Activated naive CD8-positive, alpha-beta T cell treated with anti-CD3 and anti-CD28 coated beads, Interleukin-2, amount 50 U/mL, for 16 hours (primary cell): ENCODE results near the gene ATG4A.

Experiments used
- DNase-seq: peaks from one replicate; pipeline ENCODE4 v3.0.0-alpha.2; 2020; ENCODE audit warnings: low read depth, low spot score

ATG4A gene, protein sequence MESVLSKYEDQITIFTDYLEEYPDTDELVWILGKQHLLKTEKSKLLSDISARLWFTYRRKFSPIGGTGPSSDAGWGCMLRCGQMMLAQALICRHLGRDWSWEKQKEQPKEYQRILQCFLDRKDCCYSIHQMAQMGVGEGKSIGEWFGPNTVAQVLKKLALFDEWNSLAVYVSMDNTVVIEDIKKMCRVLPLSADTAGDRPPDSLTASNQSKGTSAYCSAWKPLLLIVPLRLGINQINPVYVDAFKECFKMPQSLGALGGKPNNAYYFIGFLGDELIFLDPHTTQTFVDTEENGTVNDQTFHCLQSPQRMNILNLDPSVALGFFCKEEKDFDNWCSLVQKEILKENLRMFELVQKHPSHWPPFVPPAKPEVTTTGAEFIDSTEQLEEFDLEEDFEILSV

DNA sequence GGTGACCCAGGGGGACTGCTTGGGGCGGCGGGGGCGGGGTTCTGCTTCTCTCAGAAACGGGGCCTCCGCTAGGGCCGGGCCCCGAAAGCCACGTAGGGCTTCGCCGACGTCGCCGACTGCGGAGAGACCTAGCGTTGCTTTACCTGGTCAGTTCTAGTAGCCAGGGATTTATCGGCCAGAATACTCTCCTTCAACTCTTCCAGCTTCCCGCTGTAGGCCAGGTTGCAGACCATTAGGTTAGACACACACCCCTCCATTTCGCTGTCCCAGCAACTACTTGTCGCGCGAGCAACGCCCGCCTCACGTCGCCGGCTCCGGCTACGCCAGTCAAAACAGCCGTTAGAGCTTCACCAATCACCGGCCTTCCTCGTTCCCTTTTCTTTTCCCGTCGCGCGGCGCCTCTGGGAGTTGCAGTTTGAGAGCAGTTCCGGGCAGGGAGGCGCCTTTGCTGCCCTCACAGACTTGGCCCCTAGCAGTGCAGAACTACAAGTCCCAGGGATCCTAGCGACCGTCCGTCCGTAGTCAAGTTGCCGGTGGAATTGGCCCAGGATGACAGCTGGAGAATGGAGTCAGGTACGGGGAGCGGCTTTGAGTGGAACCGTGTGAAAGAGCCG lies at the start of gene ATG4A, which contains the start of gene PSMD10:
Gene ATG4A (plus strand): TSS at position 515 of the 614 bp plus-strand sequence. CDS start 49 bp downstream, at position 564.
Gene PSMD10 (minus strand): TSS at position 279 of the 614 bp plus-strand sequence. CDS start 22 bp downstream, at position 257.
- peak; percentile 68 for DNase-seq

DNA sequence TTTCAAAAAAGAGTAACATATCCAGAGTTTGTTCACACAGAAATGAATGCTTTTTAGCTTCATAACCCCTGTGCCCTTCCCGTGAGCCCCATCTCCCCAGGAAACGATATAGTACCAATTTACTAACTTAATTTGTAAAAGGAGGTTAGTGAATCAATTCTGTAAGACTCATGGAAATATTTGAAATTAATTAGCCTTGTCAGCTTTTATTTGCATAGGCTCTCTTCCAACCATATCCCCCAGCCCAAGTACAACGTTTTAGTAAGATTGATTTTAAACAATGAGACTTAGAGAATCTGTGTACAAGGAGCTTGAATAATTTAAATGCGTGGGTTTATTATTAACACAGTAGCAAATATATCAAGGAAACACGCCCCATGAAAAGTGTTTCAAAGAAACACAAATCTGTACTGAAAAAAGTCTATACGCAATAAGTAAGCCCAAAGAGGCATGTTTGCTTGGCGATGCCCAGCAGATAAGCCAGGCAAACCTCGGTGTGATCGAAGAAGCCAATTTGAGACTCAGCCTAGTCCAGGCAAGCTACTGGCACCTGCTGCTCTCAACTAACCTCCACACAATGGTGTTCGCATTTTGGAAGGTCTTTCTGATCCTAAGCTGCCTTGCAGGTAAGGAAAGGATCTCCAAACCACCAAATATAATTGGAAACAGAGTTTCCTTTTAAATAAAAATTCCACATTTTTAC lies 46.9 kb upstream of the ATG4A start, which contains the start of gene VSIG1:
Gene VSIG1 (plus strand): TSS at position 512 of the 703 bp plus-strand sequence. CDS start 66 bp downstream, at position 578.
- DNase-seq = no peak

DNA sequence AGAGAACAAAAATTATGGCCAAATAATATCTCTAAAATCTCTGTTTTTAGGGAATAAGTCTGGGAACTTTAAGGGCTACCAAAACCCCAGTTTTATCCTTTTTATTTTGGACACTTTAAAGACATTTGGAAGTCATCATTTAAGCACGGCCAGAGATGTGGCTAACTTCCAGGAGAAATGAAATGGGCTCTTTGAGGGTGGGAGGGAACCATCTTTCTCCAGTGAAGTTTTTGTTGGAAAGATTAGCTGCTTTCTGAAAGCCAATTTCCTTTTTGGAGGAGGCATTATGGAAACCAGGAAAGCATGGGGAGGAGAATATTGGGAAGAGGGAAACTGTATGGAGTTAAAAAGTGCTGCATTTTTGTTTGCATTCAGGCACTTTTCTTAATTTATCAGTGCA lies 41.9 kb upstream of the ATG4A start:
- DNase-seq = no peak

DNA sequence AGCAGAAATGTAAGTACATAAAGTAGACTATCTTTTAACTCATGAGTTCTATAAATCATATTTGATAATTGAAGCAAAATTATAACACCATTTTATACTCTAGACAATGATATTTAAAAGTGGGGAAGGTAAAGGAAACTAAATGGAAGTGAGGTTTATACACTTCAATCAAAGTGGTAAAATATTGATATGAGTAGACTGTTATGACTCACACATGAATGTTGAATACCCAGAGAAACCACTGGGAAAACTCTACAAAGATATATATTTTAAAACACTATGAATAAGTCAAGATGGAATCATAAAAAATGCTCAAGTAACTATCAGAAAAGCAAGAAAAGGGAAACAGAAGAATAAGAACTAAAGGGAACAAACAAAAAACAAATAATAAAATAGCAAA lies 38.4 kb upstream of the ATG4A start:
- DNase-seq = no peak

DNA sequence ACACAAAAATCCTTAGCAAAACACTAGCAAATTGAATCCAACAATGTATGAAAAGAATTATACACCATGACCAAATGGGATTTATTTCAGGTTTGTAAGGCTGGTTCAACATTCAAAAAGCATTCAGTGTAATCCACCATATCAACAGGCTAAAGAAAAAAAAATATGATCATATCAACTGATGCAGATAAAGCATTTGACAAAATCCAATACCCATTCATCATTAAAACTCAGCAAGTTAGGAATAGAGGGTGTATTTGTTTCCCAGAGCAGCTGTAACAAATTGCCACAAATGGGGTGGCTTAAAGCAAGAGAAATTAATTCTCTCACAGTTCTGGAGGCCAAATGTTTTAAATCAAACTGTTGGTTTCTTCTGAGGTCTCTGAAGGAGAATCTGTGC lies 36.0 kb upstream of the ATG4A start:
- DNase-seq = no peak

DNA sequence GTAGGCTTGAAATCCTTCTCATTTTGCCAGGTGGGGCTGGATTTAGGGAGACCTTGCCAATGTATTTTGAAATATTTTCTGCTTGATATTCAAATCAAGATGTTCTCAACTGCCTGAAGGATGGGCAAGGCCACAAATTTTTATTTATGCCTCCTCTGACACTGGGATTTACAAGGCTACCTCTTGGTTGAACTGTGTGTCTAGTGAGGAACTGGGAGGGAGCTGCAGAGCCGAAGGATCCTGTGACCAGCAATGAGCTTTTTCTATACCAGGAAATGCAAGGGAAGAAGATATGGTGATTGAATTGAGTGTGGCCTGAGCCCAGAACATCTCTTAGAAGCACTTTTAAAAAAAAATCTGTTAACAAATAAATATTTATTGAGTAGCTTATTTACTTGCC lies 31.8 kb upstream of the ATG4A start:
- no peak for DNase-seq

DNA sequence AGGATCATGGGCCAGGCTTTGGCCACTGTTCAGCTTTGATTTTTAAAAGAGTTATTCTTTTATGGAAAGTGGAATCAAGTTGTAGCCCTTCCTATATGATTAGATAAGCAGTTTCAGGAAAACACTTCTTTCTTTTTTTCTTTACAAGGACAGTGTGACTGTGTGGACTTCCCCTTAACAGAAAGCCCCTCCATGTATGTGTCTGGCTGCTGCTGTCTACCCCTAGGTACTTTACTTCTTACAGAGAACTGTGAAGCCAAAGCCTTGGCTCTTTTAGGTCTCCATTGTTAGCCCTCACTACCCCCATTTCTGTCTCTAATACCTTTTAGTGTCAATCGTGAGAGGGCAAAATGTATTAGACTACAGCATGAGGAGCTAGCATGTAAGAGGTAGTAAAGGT lies 27.6 kb upstream of the ATG4A start:
- DNase-seq = no peak

DNA sequence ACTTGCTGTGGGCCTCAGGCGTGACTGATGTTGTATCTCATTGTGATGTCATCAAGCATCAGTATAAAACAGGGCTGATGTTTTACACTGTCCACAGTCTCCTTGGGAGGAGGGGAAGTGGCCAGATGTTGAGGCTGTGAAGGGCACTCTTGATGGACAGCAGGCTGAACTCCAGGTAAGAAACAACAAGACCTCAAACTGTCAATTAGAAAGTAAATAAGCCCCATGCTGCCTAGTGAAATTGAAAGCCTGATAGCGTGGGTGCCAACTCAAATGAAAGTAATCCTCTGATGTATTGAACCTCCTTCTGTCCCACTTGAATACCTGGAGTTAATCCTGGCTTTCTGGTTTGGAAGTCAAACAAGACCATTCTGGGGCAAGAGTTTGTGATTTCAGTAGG lies 27.0 kb upstream of the ATG4A start:
- DNase-seq = no peak

DNA sequence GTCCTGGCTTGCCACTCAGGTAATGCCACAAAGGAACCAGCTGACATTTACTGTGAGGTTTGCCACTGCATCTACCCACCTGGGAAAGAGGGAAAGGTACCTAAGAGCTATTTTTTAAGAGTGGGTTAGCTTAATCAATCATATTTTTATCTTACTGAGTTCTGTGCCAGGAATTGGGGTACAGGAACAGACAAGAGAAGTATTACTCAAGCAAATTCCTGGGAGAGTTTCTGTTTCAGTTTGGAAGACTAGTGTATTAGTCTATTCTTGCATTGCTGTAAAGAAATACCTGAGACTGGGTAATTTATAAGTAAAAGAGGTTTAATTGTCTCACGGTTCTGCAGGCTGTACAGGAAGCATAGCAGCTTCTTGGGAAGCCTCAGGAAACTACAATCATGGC lies 23.5 kb upstream of the ATG4A start:
- DNase-seq = no peak

DNA sequence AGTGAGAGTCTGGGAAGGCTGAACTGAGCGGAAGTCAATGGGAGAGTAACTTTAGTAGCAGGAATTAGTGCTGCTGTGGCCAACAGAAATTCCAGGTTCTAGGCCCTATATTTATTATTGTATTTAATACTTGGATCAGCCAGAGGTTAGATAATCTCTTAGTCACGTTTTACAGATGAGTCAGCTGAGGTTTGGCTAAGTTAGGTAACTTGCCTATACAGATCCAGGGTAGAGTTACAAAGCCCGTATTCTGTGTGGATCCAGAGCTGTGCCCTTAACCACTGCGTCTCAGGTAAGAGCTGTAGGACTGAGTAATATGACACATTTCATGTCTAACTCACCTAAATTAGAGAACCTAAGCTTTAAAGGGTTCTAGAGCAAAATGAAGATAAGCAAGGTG lies 20.7 kb upstream of the ATG4A start:
- no peak for DNase-seq

DNA sequence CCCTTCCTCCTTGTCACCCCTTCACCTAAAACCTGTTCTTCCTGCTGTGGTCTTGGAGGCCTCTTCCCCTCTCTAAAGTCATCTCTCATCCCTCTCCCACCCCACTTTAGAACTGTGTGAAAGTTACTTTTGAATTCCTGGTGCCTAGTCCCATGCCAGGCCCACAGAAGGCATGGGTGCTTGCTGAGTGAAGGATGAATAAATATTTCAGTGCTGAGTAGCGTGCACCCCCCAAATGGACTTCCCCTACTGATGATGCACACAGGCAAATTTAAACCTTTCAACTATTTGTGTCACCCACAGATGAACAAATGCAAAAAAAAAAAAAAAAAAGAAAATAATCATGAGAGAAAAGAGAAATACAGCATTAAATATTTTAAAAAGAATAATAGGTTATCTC lies 20.0 kb upstream of the ATG4A start:
- DNase-seq = no peak

DNA sequence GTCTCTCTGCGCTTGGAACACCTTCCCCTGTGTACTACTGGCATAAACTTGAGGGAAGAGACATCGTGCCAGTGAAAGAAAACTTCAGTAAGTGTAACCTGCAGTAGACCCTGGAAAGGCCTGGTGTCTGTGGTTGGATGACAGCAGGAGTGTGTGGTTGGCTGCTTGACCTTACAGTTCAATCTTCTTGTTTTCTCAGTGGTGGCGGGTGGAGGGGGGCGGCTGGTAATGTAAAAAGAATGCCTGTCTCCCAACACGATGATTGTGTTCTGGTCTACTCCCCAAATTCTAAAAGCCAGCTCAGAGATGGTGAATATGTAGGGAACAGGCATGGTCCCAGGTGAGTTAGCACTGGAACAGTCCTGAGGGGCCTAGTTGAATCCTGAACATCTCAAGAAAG lies 18.8 kb upstream of the ATG4A start:
- DNase-seq = no peak

DNA sequence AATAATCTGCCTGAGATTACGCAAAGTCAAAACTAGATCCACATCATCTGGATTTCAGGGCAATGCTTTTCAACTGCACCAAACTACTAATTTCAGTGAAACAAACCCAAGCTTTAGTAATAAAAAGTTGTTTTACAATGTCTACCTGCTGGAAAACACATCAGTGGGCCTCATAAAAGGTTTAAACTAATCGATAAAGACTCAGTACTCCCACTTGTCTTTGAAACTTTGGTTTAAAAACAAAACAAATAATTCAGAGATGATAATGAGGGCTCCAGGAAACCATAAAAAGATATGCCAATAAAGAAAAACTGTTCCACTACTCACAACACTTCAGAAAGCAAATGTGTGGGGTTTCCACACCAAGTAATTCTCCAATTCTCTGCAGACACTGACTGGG lies 10.5 kb upstream of the ATG4A start:
- no peak for DNase-seq

DNA sequence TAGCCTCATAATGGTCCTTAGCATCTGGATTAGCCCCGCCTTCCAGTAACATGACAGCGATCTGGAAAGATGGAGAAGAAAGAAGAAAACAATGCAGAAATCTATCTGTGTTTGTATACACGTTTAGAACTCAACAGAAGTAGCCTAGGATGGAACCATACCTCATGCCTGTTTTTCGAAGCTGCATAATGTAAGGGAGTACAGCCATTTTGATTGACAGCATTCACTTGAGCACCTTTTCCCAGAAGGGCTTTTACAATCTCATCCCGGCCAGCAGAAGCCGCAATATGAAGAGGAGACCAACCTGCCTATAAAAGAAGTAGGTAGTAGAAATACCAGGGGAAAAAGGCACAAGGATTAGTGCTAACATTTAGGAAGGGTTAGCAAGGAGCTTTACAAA lies 3.8 kb upstream of the ATG4A start:
- no peak for DNase-seq

DNA sequence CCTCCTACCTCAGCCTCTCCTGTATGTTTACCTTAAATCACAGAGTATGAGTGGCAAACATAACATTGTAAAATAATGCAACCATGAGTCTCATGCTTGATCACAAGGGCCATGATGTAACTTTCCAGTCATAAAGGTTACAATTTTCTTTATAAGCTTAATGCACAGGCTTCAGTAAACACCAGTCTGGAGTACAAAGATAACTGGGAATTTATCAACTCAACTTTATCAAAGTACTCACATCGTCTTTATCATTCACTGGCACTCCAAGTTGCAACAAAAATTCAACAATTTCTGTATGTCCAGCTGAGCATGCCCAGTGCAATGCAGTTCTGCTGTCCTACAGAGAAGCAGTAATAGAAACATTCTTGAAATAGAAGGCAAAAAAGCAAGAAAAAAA lies 3.1 kb upstream of the ATG4A start:
- DNase-seq = no peak

DNA sequence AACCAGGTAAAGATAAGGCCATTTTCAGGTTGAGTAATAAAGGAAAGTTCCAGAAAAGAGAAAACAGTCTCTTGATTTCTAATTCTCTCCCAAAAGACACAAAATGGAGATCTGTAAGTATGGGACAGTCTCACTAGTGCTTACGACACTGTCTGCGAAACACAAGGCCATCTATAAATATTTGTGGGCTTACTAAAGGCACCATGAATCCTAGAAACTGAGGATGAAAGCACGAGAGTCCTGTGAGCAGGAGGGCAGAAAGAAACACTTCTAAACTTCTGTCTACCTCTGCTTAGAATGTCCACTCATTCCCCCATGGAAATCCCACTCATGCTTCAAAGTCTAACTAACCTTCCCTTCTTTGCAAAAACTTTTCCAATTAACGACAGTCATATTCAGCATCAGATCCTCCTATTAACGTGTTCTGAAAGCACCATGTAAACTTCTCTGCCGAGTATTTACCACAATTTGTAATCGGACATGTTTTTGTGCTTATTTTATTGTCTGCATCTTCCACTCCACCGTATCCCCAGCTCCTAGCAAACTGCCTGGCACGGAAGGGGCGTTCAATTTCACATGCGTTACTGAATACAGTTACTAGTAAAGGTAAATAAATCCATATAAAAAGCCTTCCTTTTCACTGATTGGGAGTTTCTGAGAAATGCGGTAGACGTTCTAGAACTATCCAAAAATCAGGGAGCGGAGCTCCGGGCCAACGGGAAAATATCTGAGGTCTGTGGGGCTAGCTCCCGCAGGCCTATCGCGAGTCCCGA lies 901 bp upstream of the ATG4A start:
- no peak for DNase-seq

DNA sequence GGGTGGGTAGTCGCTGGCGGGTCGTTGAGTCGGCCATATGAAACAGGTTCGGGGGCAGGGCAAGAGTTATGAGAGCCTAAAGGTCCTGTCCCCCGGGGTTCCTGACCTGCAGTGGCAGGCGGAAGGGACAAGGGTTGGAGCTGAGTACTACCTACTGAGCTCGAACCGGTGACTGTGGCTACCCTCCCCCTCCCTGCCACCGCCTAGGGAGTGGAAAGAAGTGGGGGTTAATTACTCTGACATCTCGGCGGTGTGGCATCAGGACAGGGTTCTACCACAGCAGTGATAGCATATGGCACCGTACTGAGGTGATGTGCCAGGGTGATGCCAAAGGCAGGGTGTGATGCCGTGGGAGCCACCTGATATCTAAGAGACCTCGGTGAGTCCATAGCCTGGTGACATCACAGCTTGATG lies 307 bp downstream of the ATG4A start:
- no peak for DNase-seq

DNA sequence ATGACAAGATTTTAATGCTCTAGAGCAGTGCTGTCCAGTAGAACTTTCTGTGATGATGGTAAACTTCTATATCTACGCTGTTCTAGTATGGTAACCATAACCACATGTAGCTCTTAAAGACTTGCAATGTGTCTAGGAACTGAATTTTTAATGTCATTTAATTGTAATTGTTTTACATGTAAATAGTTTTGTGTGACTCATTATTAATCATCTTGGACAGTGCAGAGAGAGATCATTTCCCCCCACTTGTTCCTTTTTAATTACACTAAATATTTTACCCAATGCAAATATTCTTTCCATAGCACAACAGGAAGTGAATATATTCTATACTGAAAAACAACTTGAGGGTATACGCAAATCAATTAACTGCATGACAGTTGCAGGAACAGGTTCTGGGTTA lies 5.8 kb downstream of the ATG4A start:
- DNase-seq = no peak

DNA sequence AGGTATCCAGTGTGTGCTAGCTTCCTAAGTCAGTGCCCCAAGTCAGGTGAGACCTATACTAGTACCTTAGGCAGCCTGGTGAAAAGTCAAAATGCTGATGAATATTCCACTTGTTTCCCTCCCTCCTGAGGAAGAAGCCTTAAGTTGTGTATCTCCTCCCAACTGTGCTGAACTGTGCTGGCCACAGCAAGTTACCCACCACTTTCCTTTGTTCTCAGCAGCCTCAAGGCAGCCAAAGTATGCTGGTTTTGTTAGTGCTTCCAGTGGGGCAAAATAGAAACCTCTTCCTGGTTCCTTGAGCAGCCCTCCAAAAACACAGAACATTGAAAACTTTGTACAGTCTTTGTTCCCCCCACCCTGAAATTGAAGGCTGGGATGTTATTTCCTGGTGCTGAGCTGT lies 13.9 kb downstream of the ATG4A start:
- no peak for DNase-seq

DNA sequence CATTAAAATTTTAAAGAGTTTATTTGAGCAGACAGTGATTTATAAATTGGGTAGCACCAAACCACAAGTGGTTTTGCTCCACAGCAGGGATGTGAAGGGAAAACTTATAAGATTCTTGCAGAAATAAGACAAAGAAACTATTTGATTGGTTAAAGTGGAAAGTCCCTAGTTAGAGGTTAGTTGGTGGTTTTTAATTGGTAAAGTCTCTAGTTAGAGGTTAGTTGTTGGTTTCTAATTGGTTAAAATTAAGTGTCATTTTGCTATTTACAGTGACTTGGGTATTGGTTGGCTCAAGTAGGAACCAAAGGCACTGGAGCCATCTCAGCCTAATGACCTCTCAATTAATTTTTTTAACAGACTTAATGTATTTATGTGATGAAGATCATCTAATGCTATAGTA lies 23.0 kb downstream of the ATG4A start:
- DNase-seq = no peak

DNA sequence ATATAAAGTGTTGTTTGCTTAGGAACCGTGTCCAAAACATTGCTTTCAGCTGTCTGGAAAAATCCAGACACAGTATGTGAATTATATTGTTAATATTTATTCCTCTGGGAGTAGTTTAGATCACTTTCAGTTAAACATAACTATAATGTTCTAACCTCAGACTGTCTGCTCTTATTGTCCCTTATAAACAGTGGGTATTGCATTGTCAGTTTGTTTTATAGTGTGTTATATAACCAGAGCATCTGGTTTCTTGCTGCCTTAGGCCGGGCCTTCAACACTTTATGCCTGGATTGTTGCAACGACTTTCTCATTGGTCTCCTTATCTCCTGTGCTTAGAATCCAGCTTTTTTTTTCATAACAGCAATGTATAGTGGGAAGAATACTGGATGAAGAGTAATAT lies 26.4 kb downstream of the ATG4A start:
- DNase-seq = no peak

DNA sequence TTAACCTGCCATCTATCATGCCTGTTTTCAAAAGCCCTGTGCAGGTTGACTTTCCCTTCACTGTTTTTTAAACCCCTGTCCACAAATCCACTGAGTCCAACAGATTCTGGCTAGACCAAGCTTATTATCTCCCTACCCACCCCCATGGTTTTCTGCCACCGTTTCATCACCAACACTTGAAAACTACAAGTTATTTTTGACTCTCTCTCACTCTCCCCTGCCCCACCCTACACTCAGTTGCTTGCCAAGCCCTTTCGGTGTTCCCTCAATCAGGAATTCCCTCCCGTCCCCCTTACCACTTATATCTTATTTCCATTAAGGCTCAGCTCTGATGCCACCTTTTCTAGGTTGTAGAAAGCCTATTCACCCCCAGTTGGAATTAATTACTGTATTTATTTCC lies 29.7 kb downstream of the ATG4A start:
- DNase-seq = no peak
